Liver (tissue), 3 donors: Measurements from ENCODE around the gene LPP.

Source experiments
- CTCF ChIP-seq: fragments of 150-350 bp; IDR thresholded peaks from 2 replicates; pipeline ENCODE4 v1.5.1; 2017; ENCODE audit warnings: improper control_type of control experiment, low read depth, low read length; ENCODE audit not compliant: missing input control
- FOXA1 ChIP-seq: IDR thresholded peaks from 2 replicates; pipeline ENCODE4 v1.6.1; 2016; ENCODE audit warnings: antibody characterized with exemption
- GABPA ChIP-seq, 2 donors: IDR thresholded peaks in 1 of 2; conservative IDR thresholded peaks in 1 of 2; 2 replicates each; pipeline ENCODE4 v1.6.1; 2016; ENCODE audit warnings: antibody characterized with exemption in 2 of 2, mild to moderate bottlenecking in 1 of 2, moderate library complexity in 1 of 2
- MAX ChIP-seq: IDR thresholded peaks from 2 replicates; pipeline ENCODE4 v1.6.1; 2016; ENCODE audit warnings: antibody characterized with exemption
- RAD21 ChIP-seq, 2 donors: IDR thresholded peaks; 2 replicates each; pipeline ENCODE4 v1.6.1; 2016; ENCODE audit warnings: antibody characterized with exemption in 2 of 2, mild to moderate bottlenecking in 2 of 2
- REST ChIP-seq: IDR thresholded peaks from 2 replicates; pipeline ENCODE4 v1.6.1; 2016; ENCODE audit warnings: antibody characterized with exemption, mild to moderate bottlenecking
- SP1 ChIP-seq: IDR thresholded peaks from 2 replicates; pipeline ENCODE4 v1.6.1; 2018; ENCODE audit warnings: antibody characterized with exemption, mild to moderate bottlenecking
- YY1 ChIP-seq: IDR thresholded peaks from 2 replicates; pipeline ENCODE4 v1.6.1; 2016; ENCODE audit warnings: antibody characterized with exemption, mild to moderate bottlenecking
- donor health status: healthy.
- donor health status: healthy.

GRCh38 chr3:188349351-188349901, 195.5 kb downstream of the LPP start:
- TF ChIP-seq CTCF (no peak), FOXA1 (no peak), YY1 (no peak), REST (no peak), MAX (no peak), SP1 (no peak), GABPA (IDR thresholded peaks at IDR 0.05 in 1 of 2, conservative IDR thresholded peaks at IDR 0.05 in 1 of 2) (no peak), RAD21 (IDR thresholded peaks at IDR 0.05) (no peak)
